ENCODE results near the gene OR10H1.

DNA sequence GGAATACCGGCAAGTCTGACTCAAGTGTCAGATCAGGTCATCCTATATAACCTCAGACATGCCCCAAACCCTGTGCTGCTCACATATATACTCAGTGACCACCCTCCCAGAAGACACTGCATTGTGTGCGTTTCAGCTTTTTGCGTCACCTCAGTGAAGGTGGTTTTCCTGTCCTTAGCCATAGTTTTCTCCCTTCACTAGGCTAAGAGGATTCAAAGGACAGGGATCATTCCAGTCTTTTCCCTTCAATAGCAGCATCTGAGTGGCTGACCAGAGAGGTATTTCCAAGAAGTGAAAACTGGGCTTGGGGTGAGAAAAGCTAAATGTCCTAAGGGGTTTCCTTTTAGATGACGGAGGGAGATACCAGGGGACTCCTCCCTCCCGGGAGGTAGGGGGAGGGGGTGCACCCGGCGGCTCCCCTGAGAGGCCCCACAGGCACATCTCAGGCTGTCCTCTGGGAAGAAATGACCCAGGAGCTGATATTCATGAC lies 12.7 kb upstream of the OR10H1 start:
- TF ChIP-seq, protein P1, sequence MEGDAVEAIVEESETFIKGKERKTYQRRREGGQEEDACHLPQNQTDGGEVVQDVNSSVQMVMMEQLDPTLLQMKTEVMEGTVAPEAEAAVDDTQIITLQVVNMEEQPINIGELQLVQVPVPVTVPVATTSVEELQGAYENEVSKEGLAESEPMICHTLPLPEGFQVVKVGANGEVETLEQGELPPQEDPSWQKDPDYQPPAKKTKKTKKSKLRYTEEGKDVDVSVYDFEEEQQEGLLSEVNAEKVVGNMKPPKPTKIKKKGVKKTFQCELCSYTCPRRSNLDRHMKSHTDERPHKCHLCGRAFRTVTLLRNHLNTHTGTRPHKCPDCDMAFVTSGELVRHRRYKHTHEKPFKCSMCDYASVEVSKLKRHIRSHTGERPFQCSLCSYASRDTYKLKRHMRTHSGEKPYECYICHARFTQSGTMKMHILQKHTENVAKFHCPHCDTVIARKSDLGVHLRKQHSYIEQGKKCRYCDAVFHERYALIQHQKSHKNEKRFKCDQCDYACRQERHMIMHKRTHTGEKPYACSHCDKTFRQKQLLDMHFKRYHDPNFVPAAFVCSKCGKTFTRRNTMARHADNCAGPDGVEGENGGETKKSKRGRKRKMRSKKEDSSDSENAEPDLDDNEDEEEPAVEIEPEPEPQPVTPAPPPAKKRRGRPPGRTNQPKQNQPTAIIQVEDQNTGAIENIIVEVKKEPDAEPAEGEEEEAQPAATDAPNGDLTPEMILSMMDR (IDR thresholded peaks at IDR 0.05): no peak
- TF ChIP-seq EP300 (IDR thresholded peaks at IDR 0.05) (no peak), POLR2A (IDR thresholded peaks at IDR 0.05) (no peak)

All from suprapubic skin (tissue), 3 donors.